Measurements from ENCODE around the gene NPIPB8. TPM values are rescaled to one million over a fixed set of nuclear protein-coding genes. Genes with fewer than 3 reads are reported as not detected.
A peak's percentile ranks its signal among the peaks of the same experiment; 100 is the strongest.
"Not testable (repeated sequence)": the region's sequence is repeated elsewhere in the genome, so short reads cannot be mapped to it uniquely, and the experiment has no call there.

The NPIPB8 gene
- polyA plus RNA-seq, 3 donors: 0.11 TPM; not detected in 2

GRCh38 chr16:28606291-28607115 is 31.4 kb upstream of the NPIPB8 start:
- Histone ChIP-seq H3K27me3 (ENCODE audit: control insufficient read depth in 2 of 2, insufficient read depth in 2 of 2, low read length in 2 of 2) (no peaks in the 10 kb centered on the region), H4K20me1 (ENCODE audit: insufficient read depth, low read length) (peaks cover 18% of the 10 kb centered on the region), H3K9me3 (replicated peaks in 1 of 2; ENCODE audit: control insufficient read depth in 1 of 2, insufficient read depth in 1 of 2, low read length in 2 of 2) (no peaks in the 10 kb centered on the region), H3K4me3 (replicated peaks in 1 of 3; ENCODE audit: low read depth in 2 of 3, low read length in 3 of 3) (no peak overlapping the region), H3K36me3 (replicated peaks in 1 of 2; ENCODE audit: control insufficient read depth in 1 of 2, insufficient read depth in 2 of 2, low read length in 2 of 2) (peaks cover 18 to 28% of the 10 kb centered on the region in 2 donors), H3K4me1 (ENCODE audit: control insufficient read depth in 1 of 2, insufficient read depth in 2 of 2, low read length in 2 of 2) (peaks cover 30 to 35% of the 10 kb centered on the region in 2 donors), H3K4me2 (replicated peaks; ENCODE audit: extremely low read depth, low read length, poor library complexity, severe bottlenecking) (no peak overlapping the region), H3K9ac (ENCODE audit: insufficient read depth, low read length, poor library complexity, severe bottlenecking) (no peak overlapping the region), H2AFZ (ENCODE audit: insufficient read depth, low read depth, low read length, poor library complexity, severe bottlenecking) (no peak overlapping the region), H3K79me2 (ENCODE audit: insufficient read depth, low read length) (peaks cover 31% of the 10 kb centered on the region), H3K27ac (ENCODE audit: low read depth in 1 of 2, low read length in 2 of 2) (no peak overlapping the region)
- TF ChIP-seq, protein P1, sequence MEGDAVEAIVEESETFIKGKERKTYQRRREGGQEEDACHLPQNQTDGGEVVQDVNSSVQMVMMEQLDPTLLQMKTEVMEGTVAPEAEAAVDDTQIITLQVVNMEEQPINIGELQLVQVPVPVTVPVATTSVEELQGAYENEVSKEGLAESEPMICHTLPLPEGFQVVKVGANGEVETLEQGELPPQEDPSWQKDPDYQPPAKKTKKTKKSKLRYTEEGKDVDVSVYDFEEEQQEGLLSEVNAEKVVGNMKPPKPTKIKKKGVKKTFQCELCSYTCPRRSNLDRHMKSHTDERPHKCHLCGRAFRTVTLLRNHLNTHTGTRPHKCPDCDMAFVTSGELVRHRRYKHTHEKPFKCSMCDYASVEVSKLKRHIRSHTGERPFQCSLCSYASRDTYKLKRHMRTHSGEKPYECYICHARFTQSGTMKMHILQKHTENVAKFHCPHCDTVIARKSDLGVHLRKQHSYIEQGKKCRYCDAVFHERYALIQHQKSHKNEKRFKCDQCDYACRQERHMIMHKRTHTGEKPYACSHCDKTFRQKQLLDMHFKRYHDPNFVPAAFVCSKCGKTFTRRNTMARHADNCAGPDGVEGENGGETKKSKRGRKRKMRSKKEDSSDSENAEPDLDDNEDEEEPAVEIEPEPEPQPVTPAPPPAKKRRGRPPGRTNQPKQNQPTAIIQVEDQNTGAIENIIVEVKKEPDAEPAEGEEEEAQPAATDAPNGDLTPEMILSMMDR (IDR thresholded peaks at IDR 0.05): no peak
- Mint-ChIP-seq H3K9me3 (no peaks in the 10 kb centered on the region), H3K27me3 (ENCODE audit: low read depth in 3 of 3) (peaks cover 1 to 3% (median 1%) of the 10 kb centered on the region in 3 donors), H3K4me1 (peaks cover 47% of the 10 kb centered on the region), H3K36me3 (peaks cover 46 to 57% of the 10 kb centered on the region in 2 donors), H3K4me3 (no peak overlapping the region), H3K27ac (peak overlapping the region in 3 of 7 donors; percentile 3 to 54 (median 15))
- intact Hi-C loops (cut with micrococcal nuclease): no loop called here
- DNase-seq: no peak
- 68% methylated on average over 5 of the region's 16 CpGs for WGBS (ENCODE audit: insufficient coverage)

GRCh38 chr16:28607116-28607623 is 30.7 kb upstream of the NPIPB8 start:
- H3K27ac Mint-ChIP-seq: peak overlapping the region in 3 of 7 donors; percentile 3 to 63 (median 50)
- Histone ChIP-seq H3K9ac (ENCODE audit: insufficient read depth, low read length, poor library complexity, severe bottlenecking) (no peak overlapping the region), H3K27ac (ENCODE audit: low read depth in 1 of 2, low read length in 2 of 2) (no peak overlapping the region), H3K27me3 (ENCODE audit: control insufficient read depth in 2 of 2, insufficient read depth in 2 of 2, low read length in 2 of 2) (no peaks in the 10 kb centered on the region), H2AFZ (ENCODE audit: insufficient read depth, low read depth, low read length, poor library complexity, severe bottlenecking) (no peak overlapping the region), H3K4me2 (replicated peaks; ENCODE audit: extremely low read depth, low read length, poor library complexity, severe bottlenecking) (no peak overlapping the region), H4K20me1 (ENCODE audit: insufficient read depth, low read length) (peaks cover 18% of the 10 kb centered on the region), H3K9me3 (replicated peaks in 1 of 2; ENCODE audit: control insufficient read depth in 1 of 2, insufficient read depth in 1 of 2, low read length in 2 of 2) (no peaks in the 10 kb centered on the region), H3K4me1 (ENCODE audit: control insufficient read depth in 1 of 2, insufficient read depth in 2 of 2, low read length in 2 of 2) (peaks cover 32 to 38% of the 10 kb centered on the region in 2 donors), H3K4me3 (replicated peaks in 1 of 3; ENCODE audit: low read depth in 2 of 3, low read length in 3 of 3) (no peak overlapping the region), H3K36me3 (replicated peaks in 1 of 2; ENCODE audit: control insufficient read depth in 1 of 2, insufficient read depth in 2 of 2, low read length in 2 of 2) (peaks cover 18 to 28% of the 10 kb centered on the region in 2 donors), H3K79me2 (ENCODE audit: insufficient read depth, low read length) (peaks cover 31% of the 10 kb centered on the region)
- DNase-seq: no peak
- H3K4me1 Mint-ChIP-seq: peaks cover 47% of the 10 kb centered on the region
- peaks cover 0 to 2% (median 1%) of the 10 kb centered on the region in 3 donors for H3K27me3 Mint-ChIP-seq (ENCODE audit: low read depth in 3 of 3)
- H3K36me3 Mint-ChIP-seq: peaks cover 46 to 57% of the 10 kb centered on the region in 2 donors
- TF ChIP-seq, protein P1 (IDR thresholded peaks at IDR 0.05): no peak
- H3K9me3 Mint-ChIP-seq: no peaks in the 10 kb centered on the region
- 95% methylated on average over 3 of the region's 9 CpGs for WGBS (ENCODE audit: insufficient coverage)
- no peak overlapping the region for H3K4me3 Mint-ChIP-seq
- intact Hi-C loops (cut with micrococcal nuclease): no loop called here

- Histone ChIP-seq H3K27ac (ENCODE audit: low read depth in 1 of 2, low read length in 2 of 2) (peak overlapping the region in 1 of 2 donors; percentile 77), H3K79me2 (ENCODE audit: insufficient read depth, low read length) (peaks cover 31% of the 10 kb centered on the region)
Observed at GRCh38 chr16:28607681-28608495, 30.0 kb upstream of the NPIPB8 start.

More at GRCh38 chr16:28607681-28608495, 30.0 kb upstream of the NPIPB8 start:
- peak overlapping the region in 1 of 3 experiments; percentile 79 for H3K4me3 ChIP-seq (replicated peaks in 1 of 3; ENCODE audit: low read depth in 2 of 3, low read length in 3 of 3)
- H3K9me3 ChIP-seq (replicated peaks in 1 of 2; ENCODE audit: control insufficient read depth in 1 of 2, insufficient read depth in 1 of 2, low read length in 2 of 2); H3K9ac ChIP-seq (ENCODE audit: insufficient read depth, low read length, poor library complexity, severe bottlenecking); intact Hi-C loops (cut with micrococcal nuclease); H2AFZ ChIP-seq (ENCODE audit: insufficient read depth, low read depth, low read length, poor library complexity, severe bottlenecking); H3K9me3 Mint-ChIP-seq; H3K27me3 ChIP-seq (ENCODE audit: control insufficient read depth in 2 of 2, insufficient read depth in 2 of 2, low read length in 2 of 2); H3K27me3 Mint-ChIP-seq (ENCODE audit: low read depth in 3 of 3); DNase-seq: not testable (repeated sequence)
- H3K36me3 ChIP-seq (replicated peaks in 1 of 2; ENCODE audit: control insufficient read depth in 1 of 2, insufficient read depth in 2 of 2, low read length in 2 of 2): peaks cover 18 to 28% of the 10 kb centered on the region in 2 donors
- H3K4me2 ChIP-seq (replicated peaks; ENCODE audit: extremely low read depth, low read length, poor library complexity, severe bottlenecking): peak overlapping the region; percentile 15
- H3K4me1 ChIP-seq (ENCODE audit: control insufficient read depth in 1 of 2, insufficient read depth in 2 of 2, low read length in 2 of 2): peaks cover 32 to 38% of the 10 kb centered on the region in 2 donors
- H3K36me3 Mint-ChIP-seq: peaks cover 46 to 57% of the 10 kb centered on the region in 2 donors
- H3K4me1 Mint-ChIP-seq: peaks cover 47% of the 10 kb centered on the region
- H4K20me1 ChIP-seq (ENCODE audit: insufficient read depth, low read length): peaks cover 18% of the 10 kb centered on the region
- peak overlapping the region in 6 of 7 donors; percentile 27 to 96 (median 68) for H3K27ac Mint-ChIP-seq
- peak overlapping the region in 1 of 2 donors; percentile 57 for H3K4me3 Mint-ChIP-seq
- 100% methylated on average over 3 of the region's 10 CpGs for WGBS (ENCODE audit: insufficient coverage)
